Adrenal gland (tissue), 12 donors: Measurements from ENCODE around the gene PTTG1IP2. TPM values are rescaled to one million over a fixed set of nuclear protein-coding genes. Genes with fewer than 3 reads are reported as not detected.

Experiments
- DNase-seq, 7 donors: peaks; one replicate each; pipeline ENCODE4 v3.0.0-alpha.2; 2019 to 2020
- H3K27ac ChIP-seq, 5 donors: fragments of 200-600 bp; sonication (generic) in 4 of 5; 1 replicate in 3 of 5; 2 replicates in 2 of 5; pipeline versions ENCODE4 v1.5.1 to v1.8.0; 2016 to 2020; ENCODE audit warnings: mild to moderate bottlenecking in 1 of 5
- H3K27me3 ChIP-seq: fragments of 200-600 bp; 2 replicates; pipeline ENCODE4 v1.8.0; 2021
- H3K36me3 ChIP-seq, 2 donors: fragments of 200-600 bp; replicated peaks in 1 of 2; 1 replicate in 1 of 2; 2 replicates in 1 of 2; pipeline versions ENCODE4 v1.5.1 to v1.8.0; 2018 to 2022
- H3K4me1 ChIP-seq, 2 donors: fragments of 200-600 bp; replicated peaks in 1 of 2; 1 replicate in 1 of 2; 2 replicates in 1 of 2; pipeline versions ENCODE4 v1.5.1 to v1.8.0; 2018 to 2021
- H3K4me3 ChIP-seq, 4 donors: fragments of 200-600 bp; sonication (generic) in 3 of 4; one replicate each; pipeline ENCODE4 v1.5.1; 2016 to 2018
- H3K9me3 ChIP-seq, 3 donors: fragments of 200-600 bp; sonication (generic) in 1 of 3; replicated peaks in 1 of 3; 1 replicate in 2 of 3; 2 replicates in 1 of 3; pipeline versions ENCODE4 v1.5.1 to v1.8.0; 2016 to 2021
- POLR2A ChIP-seq, 2 donors: fragments of 450-650 bp; IDR thresholded peaks; one replicate each; pipeline ENCODE4 v1.6.1; 2017; ENCODE audit warnings: antibody characterized with exemption in 2 of 2, mild to moderate bottlenecking in 2 of 2, moderate library complexity in 1 of 2
- WGBS, 4 donors: extraction: QIAGEN DNeasy Blood & Tissue Kit in 2 of 4; methylation state at CpG; one replicate each; pipeline versions ENCODE4 v1.1.5 to v1.1.7; 2013 to 2017; 5-methylcytosine and 5-hydroxymethylcytosine counted together
- intact Hi-C, 2 donors: fragments of 100-400 bp; cut with DNase I; formaldehyde crosslinking; loops; one replicate each; pipeline versions ENCODE4 v1.14.1 to v1.15.0; 2022 to 2023
- polyA plus RNA-seq, 3 donors: library from polyadenylated mRNA; stranded (reverse); fragments of 200-250 nt in 2 of 3; fragments of 350-450 nt in 1 of 3; fragmentation: Illumina TruSeq in 1 of 3; extraction: RNeasy Lipid Tissue Mini Kit (QIAGEN cat#74804) in 1 of 3; gene quantifications; one replicate each; pipeline ENCODE4 v1.2.3, GENCODE V29; 2013 to 2014
- total RNA-seq, 9 donors: library from RNA; depleted of rRNA in 4 of 9; stranded (reverse); fragments of >200 nt in 4 of 9; fragments of 120-200 nt in 1 of 9; fragmentation: NEBNext Ultra II Directional in 1 of 9; extraction: Animal tissue kit (Norgen Biotek cat#: 25700) in 1 of 9; gene quantifications; one replicate each; pipeline versions ENCODE4 v1.1.0 to v1.2.4, GENCODE V29; 2013 to 2023
- TF ChIP-seq, protein P1 (sequence below), 6 experiments: fragments of 450-650 bp in 4 of 6; fragments of 200-600 bp in 2 of 6; sonication (generic) in 1 of 6; IDR thresholded peaks; 1 replicate in 5 of 6; 2 replicates in 1 of 6; pipeline versions ENCODE4 v1.5.1 to v1.8.0; 2016 to 2021; ENCODE audit warnings: antibody characterized with exemption in 6 of 6, mild to moderate bottlenecking in 2 of 6, moderate library complexity in 1 of 6
- donor health status: healthy with polysubstance abuse.
- donor health status: Bipolar disorder and iron deficiency.
- donor health status: DM: yes; HTN: yes; CAD: no.
- donor health status: DM: no; HTN: no; CAD: no.
- donor health status: DM: no; HTN: no; CAD: no.
- donor health status: DM: yes; HTN: yes; CAD: no.

PTTG1IP2 gene
- total and polyA plus RNA-seq, 12 donors: not detected

DNA sequence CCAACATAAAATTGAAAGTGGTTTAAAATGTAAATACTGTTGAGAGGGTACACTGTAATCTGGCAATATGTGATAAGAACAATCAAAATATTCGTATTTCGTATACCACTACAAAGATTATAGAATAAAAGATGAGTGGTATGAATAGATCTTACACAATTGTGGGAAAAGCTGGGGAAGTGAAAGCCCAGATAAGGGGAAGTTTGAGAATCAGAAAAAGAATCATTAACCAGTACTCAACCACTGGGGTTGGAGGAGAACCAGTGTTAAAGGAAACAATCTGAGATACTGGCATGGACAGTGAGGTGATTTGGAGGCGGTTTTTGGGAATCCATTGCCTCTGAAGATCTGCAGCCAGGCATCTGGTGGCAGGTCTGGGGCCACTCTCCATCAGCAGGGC lies 67.0 kb downstream of the PTTG1IP2 start:
- H3K4me3 ChIP-seq: no peak overlapping the region
- DNase-seq: no peak
- no peaks in the 10 kb centered on the region for H3K4me1 ChIP-seq
- 68 to 82% (median 76%) methylated on average over 3 of the region's 3 CpGs for WGBS, 4 donors
- no peaks in the 10 kb centered on the region for H3K9me3 ChIP-seq
- intact Hi-C loops: no loop called here
- no peaks in the 10 kb centered on the region for H3K27me3 ChIP-seq
- no peak overlapping the region for H3K27ac ChIP-seq
- TF ChIP-seq, protein P1, sequence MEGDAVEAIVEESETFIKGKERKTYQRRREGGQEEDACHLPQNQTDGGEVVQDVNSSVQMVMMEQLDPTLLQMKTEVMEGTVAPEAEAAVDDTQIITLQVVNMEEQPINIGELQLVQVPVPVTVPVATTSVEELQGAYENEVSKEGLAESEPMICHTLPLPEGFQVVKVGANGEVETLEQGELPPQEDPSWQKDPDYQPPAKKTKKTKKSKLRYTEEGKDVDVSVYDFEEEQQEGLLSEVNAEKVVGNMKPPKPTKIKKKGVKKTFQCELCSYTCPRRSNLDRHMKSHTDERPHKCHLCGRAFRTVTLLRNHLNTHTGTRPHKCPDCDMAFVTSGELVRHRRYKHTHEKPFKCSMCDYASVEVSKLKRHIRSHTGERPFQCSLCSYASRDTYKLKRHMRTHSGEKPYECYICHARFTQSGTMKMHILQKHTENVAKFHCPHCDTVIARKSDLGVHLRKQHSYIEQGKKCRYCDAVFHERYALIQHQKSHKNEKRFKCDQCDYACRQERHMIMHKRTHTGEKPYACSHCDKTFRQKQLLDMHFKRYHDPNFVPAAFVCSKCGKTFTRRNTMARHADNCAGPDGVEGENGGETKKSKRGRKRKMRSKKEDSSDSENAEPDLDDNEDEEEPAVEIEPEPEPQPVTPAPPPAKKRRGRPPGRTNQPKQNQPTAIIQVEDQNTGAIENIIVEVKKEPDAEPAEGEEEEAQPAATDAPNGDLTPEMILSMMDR (IDR thresholded peaks at IDR 0.05): no peak
- no peak for TF ChIP-seq POLR2A (IDR thresholded peaks at IDR 0.05)
- no peaks in the 10 kb centered on the region for H3K36me3 ChIP-seq

DNA sequence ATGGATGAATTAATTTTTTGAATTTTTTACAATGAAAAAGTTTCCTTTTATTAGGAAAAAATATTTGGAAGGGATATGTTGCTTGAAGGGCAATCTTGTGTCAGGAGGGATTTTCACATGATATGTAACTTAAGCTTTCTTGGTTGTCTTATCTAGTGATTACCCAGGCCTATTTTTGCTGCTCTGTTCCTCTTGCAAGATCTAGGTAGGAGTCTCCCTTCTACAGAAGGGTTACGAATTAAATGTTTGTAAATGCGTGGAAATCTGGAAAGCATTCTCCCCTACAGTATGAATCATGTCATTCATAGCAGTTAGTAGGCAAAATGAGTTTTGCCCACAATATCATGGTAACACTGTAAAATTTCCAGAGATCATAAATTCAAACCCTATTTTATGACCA lies 69.0 kb downstream of the PTTG1IP2 start:
- DNase-seq: no peak
- no peaks in the 10 kb centered on the region for H3K27me3 ChIP-seq
- H3K27ac ChIP-seq: no peak overlapping the region
- TF ChIP-seq, protein P1 (IDR thresholded peaks at IDR 0.05): no peak
- TF ChIP-seq POLR2A (IDR thresholded peaks at IDR 0.05): no peak
- intact Hi-C loops: no loop called here
- WGBS, 4 donors: 94 to 96% (median 96%) methylated on average over 2 of the region's 2 CpGs
- no peak overlapping the region for H3K4me3 ChIP-seq
- no peaks in the 10 kb centered on the region for H3K36me3 ChIP-seq
- H3K4me1 ChIP-seq: no peaks in the 10 kb centered on the region
- H3K9me3 ChIP-seq: no peaks in the 10 kb centered on the region

DNA sequence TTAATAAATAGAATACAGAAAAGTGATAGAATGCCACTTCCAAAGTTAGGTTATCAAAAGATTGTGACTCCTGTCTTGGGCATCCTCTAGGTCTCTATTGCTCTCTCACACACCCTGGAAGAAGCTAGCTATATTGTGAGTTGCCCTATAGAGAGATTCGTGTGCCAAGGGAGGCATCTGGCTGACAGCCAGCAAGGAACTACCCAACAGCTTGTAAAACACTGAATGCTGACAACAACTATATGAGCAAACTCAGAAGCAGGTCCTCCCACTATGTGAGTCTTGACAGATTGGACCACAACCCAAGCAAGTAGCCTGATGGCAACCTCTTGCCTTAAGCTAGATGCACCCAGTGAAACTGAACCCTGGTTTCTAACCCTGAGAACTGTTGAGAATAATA lies 71.0 kb downstream of the PTTG1IP2 start:
- WGBS, 4 donors: 37 to 63% (median 37%) methylated on average over 1 of the region's 1 CpG
- H3K27ac ChIP-seq: no peak overlapping the region
- intact Hi-C loops: no loop called here
- TF ChIP-seq POLR2A (IDR thresholded peaks at IDR 0.05): no peak
- TF ChIP-seq, protein P1 (IDR thresholded peaks at IDR 0.05): no peak
- no peak overlapping the region for H3K4me3 ChIP-seq
- H3K9me3 ChIP-seq: no peaks in the 10 kb centered on the region
- DNase-seq: no peak
- no peaks in the 10 kb centered on the region for H3K36me3 ChIP-seq
- H3K4me1 ChIP-seq: no peaks in the 10 kb centered on the region
- no peaks in the 10 kb centered on the region for H3K27me3 ChIP-seq

DNA sequence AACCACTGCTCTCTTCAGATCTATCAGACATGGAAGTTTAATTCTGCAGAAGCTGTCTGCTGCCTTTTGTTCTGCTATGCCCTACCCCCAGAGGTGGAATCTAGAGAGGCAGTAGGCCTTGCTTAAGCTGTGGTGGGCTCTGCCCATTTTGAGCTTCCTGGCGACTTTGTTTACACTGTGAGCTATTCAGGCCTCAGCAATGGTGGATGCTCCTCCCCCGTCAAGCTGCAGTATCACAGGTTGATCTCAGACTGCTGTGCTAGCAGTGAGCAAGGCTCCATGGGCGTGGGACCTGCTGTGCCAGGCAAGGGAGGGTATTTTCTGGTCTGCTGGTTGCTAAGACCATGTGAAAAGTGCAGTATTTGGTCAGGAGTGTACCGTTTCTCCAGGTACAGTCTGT lies 81.6 kb downstream of the PTTG1IP2 start:
- no peak overlapping the region for H3K27ac ChIP-seq
- no peak for DNase-seq
- WGBS, 4 donors: 63 to 83% (median 73%) methylated on average over 3 to 4 of the region's 4 CpGs; no CpG with 5 or more reads in 1 of the 4 donors
- H3K4me3 ChIP-seq: no peak overlapping the region
- H3K9me3 ChIP-seq: no peaks in the 10 kb centered on the region
- intact Hi-C loops: loop anchor here in 1 of 2 donors (10.0 kb wide), 1 partner anchor 484 kb away; no protein-coding TSS in a partner anchor
- H3K36me3 ChIP-seq: no peaks in the 10 kb centered on the region
- no peak for TF ChIP-seq POLR2A (IDR thresholded peaks at IDR 0.05)
- TF ChIP-seq, protein P1 (IDR thresholded peaks at IDR 0.05): no peak
- no peaks in the 10 kb centered on the region for H3K4me1 ChIP-seq
- H3K27me3 ChIP-seq: no peaks in the 10 kb centered on the region
